Effector memory CD8-positive, alpha-beta T cell (primary cell): ENCODE results near the gene PLEKHN1.

Experiments used
- ATAC-seq: fragments of 150-1000 bp; cut with Tn5 transposase; replicated peaks from 2 replicates; pipeline ENCODE4 v1.10.0; 2021; ENCODE audit warnings: mild to moderate bottlenecking, moderate library complexity
- DNase-seq, 3 experiments: peaks; one replicate each; pipeline ENCODE4 v3.0.0; 2021
- H3K27ac Mint-ChIP-seq, 2 donors: one replicate each; pipeline ENCODE4 v1.8.0; 2022; ENCODE audit warnings: mild to moderate bottlenecking in 2 of 2, mixed read lengths in 2 of 2, moderate library complexity in 2 of 2
- H3K27me3 Mint-ChIP-seq, 2 donors: one replicate each; pipeline ENCODE4 v1.8.0; 2022; ENCODE audit warnings: mixed read lengths in 2 of 2
- H3K36me3 Mint-ChIP-seq: one replicate; pipeline ENCODE4 v1.8.0; 2022; ENCODE audit warnings: mild to moderate bottlenecking, moderate library complexity, mixed read lengths; ENCODE audit not compliant: insufficient read depth
- H3K4me1 Mint-ChIP-seq, 2 donors: one replicate each; pipeline ENCODE4 v1.8.0; 2022; ENCODE audit warnings: low read depth in 2 of 2, mixed read lengths in 2 of 2
- H3K4me3 Mint-ChIP-seq, 2 donors: one replicate each; pipeline ENCODE4 v1.8.0; 2022; ENCODE audit warnings: mild to moderate bottlenecking in 2 of 2, mixed read lengths in 2 of 2, moderate library complexity in 2 of 2
- H3K9me3 Mint-ChIP-seq, 2 donors: one replicate each; pipeline ENCODE4 v1.8.0; 2022; ENCODE audit warnings: mixed read lengths in 2 of 2
- total RNA-seq, 9 experiments: gene quantifications; one replicate each; lab custom pipeline; 2026; lab: John Stamatoyannopoulos, UW

PLEKHN1 gene
- total RNA-seq = 0.75 to 12.6 (median 3.4) reads per million in 9 experiments

- peaks cover 0 to 16% of the 10 kb centered on the region in 2 donors for H3K27me3 Mint-ChIP-seq
- DNase-seq (no peak), ATAC-seq (peak; percentile 34)
- no peaks in the 10 kb centered on the region for H3K9me3 Mint-ChIP-seq
- H3K27ac Mint-ChIP-seq = no peak within 1 kb of the TSS
- H3K4me3 Mint-ChIP-seq = peak within 1 kb of the TSS; percentile 67 to 75
- no peaks in the 10 kb centered on the region for H3K36me3 Mint-ChIP-seq
- peaks cover 0 to 4% of the 10 kb centered on the region in 2 donors for H3K4me1 Mint-ChIP-seq
These were observed at the start of gene PLEKHN1 for GRCh38 chr1:966135-966703. PLEKHN1 (plus strand) TSS chr1:966482; CDS start chr1:966532, 50 bp downstream.

- peaks cover 67 to 87% of the 10 kb centered on the region in 2 donors for H3K27me3 Mint-ChIP-seq
- H3K4me3 Mint-ChIP-seq = no peak overlapping the region
- DNase-seq (no peak), ATAC-seq (no peak)
- H3K4me1 Mint-ChIP-seq = peaks cover 5 to 16% of the 10 kb centered on the region in 2 donors
- no peaks in the 10 kb centered on the region for H3K36me3 Mint-ChIP-seq
- no peak overlapping the region for H3K27ac Mint-ChIP-seq
- no peaks in the 10 kb centered on the region for H3K9me3 Mint-ChIP-seq
These were observed 49.2 kb upstream of the PLEKHN1 start for GRCh38 chr1:917076-917459.

- no peak overlapping the region for H3K27ac Mint-ChIP-seq
- H3K36me3 Mint-ChIP-seq = no peaks in the 10 kb centered on the region
- peaks cover 5 to 15% of the 10 kb centered on the region in 2 donors for H3K4me1 Mint-ChIP-seq
- no peak overlapping the region for H3K4me3 Mint-ChIP-seq
- H3K27me3 Mint-ChIP-seq = peaks cover 68 to 87% of the 10 kb centered on the region in 2 donors
- no peak for DNase-seq
- no peak for ATAC-seq
- no peaks in the 10 kb centered on the region for H3K9me3 Mint-ChIP-seq
These were observed 48.7 kb upstream of the PLEKHN1 start for GRCh38 chr1:917466-918091.

- ATAC-seq = no peak
- no peaks in the 10 kb centered on the region for H3K9me3 Mint-ChIP-seq
- H3K36me3 Mint-ChIP-seq = no peaks in the 10 kb centered on the region
- H3K4me1 Mint-ChIP-seq = peaks cover 8 to 15% of the 10 kb centered on the region in 2 donors
- peaks cover 67 to 87% of the 10 kb centered on the region in 2 donors for H3K27me3 Mint-ChIP-seq
- H3K27ac Mint-ChIP-seq = no peak overlapping the region
- no peak for DNase-seq
- no peak overlapping the region for H3K4me3 Mint-ChIP-seq
These were observed 47.9 kb upstream of the PLEKHN1 start for GRCh38 chr1:918353-918752.

GRCh38 chr1:918843-919242 lies 47.4 kb upstream of the PLEKHN1 start:
- H3K27ac Mint-ChIP-seq = no peak overlapping the region
- peaks cover 10 to 16% of the 10 kb centered on the region in 2 donors for H3K4me1 Mint-ChIP-seq
- ATAC-seq (no peak), DNase-seq (no peak)
- no peaks in the 10 kb centered on the region for H3K36me3 Mint-ChIP-seq
- no peak overlapping the region for H3K4me3 Mint-ChIP-seq
- peaks cover 69 to 84% of the 10 kb centered on the region in 2 donors for H3K27me3 Mint-ChIP-seq
- no peaks in the 10 kb centered on the region for H3K9me3 Mint-ChIP-seq

- Mint-ChIP-seq H3K9me3 (no peaks in the 10 kb centered on the region), H3K36me3 (no peaks in the 10 kb centered on the region), H3K4me1 (peaks cover 10 to 16% of the 10 kb centered on the region in 2 donors), H3K27ac (no peak overlapping the region), H3K27me3 (peaks cover 64 to 79% of the 10 kb centered on the region in 2 donors), H3K4me3 (no peak overlapping the region)
- DNase-seq = no peak
- no peak for ATAC-seq
These were observed 46.9 kb upstream of the PLEKHN1 start for GRCh38 chr1:919271-919872.

GRCh38 chr1:920010-920409 lies 46.3 kb upstream of the PLEKHN1 start:
- no peak overlapping the region for H3K27ac Mint-ChIP-seq
- no peaks in the 10 kb centered on the region for H3K9me3 Mint-ChIP-seq
- H3K4me1 Mint-ChIP-seq = peaks cover 10 to 16% of the 10 kb centered on the region in 2 donors
- no peak for ATAC-seq
- H3K4me3 Mint-ChIP-seq = no peak overlapping the region
- no peak for DNase-seq
- H3K36me3 Mint-ChIP-seq = no peaks in the 10 kb centered on the region
- H3K27me3 Mint-ChIP-seq = peaks cover 58 to 73% of the 10 kb centered on the region in 2 donors

GRCh38 chr1:920521-920920 lies 45.8 kb upstream of the PLEKHN1 start:
- DNase-seq (no peak), ATAC-seq (no peak)
- Mint-ChIP-seq H3K9me3 (no peaks in the 10 kb centered on the region), H3K27me3 (peaks cover 54 to 67% of the 10 kb centered on the region in 2 donors), H3K4me1 (peaks cover 10 to 16% of the 10 kb centered on the region in 2 donors), H3K4me3 (peak overlapping the region; percentile 21 to 34), H3K36me3 (no peaks in the 10 kb centered on the region), H3K27ac (no peak overlapping the region)

- Mint-ChIP-seq H3K9me3 (no peaks in the 10 kb centered on the region), H3K27ac (no peak overlapping the region), H3K27me3 (peaks cover 59 to 71% of the 10 kb centered on the region in 2 donors), H3K36me3 (no peaks in the 10 kb centered on the region), H3K4me1 (peaks cover 10 to 18% of the 10 kb centered on the region in 2 donors), H3K4me3 (peak overlapping the region; percentile 34 to 74)
- ATAC-seq (peak; percentile 60), DNase-seq (peak in 1 of 3 experiments; percentile 30)
These were observed 45.1 kb upstream of the PLEKHN1 start for GRCh38 chr1:921011-921837.

- Mint-ChIP-seq H3K27ac (no peak within 1 kb of the TSS), H3K36me3 (peaks cover 4% of the 10 kb centered on the region), H3K27me3 (peaks cover 56 to 74% of the 10 kb centered on the region in 2 donors), H3K4me3 (peak within 1 kb of the TSS; percentile 74 to 78), H3K9me3 (no peaks in the 10 kb centered on the region), H3K4me1 (peaks cover 10 to 18% of the 10 kb centered on the region in 2 donors)
- DNase-seq = peak; percentile 60 to 75 (median 66)
- peak; percentile 71 for ATAC-seq
These were observed 42.9 kb upstream of the PLEKHN1 start, which contains the start of gene SAMD11 for GRCh38 chr1:923131-923990. SAMD11 (plus strand) TSS chr1:923923; CDS start chr1:924432, 509 bp downstream.

- Mint-ChIP-seq H3K9me3 (no peaks in the 10 kb centered on the region), H3K4me1 (peaks cover 10 to 18% of the 10 kb centered on the region in 2 donors), H3K36me3 (peaks cover 4% of the 10 kb centered on the region), H3K27ac (no peak overlapping the region), H3K4me3 (peak overlapping the region; percentile 56 to 57), H3K27me3 (peaks cover 54 to 71% of the 10 kb centered on the region in 2 donors)
- no peak for ATAC-seq
- DNase-seq = no peak
These were observed 42.2 kb upstream of the PLEKHN1 start for GRCh38 chr1:923991-924655.
